Endothelial cell of umbilical vein (primary cell): Measurements from ENCODE around the gene EPHA10. TPM values are rescaled to one million over a fixed set of nuclear protein-coding genes. Genes with fewer than 3 reads are reported as not detected.

Experiments
- BruUV-seq: library from RNA; stranded (reverse); fragments of 400-500 nt; replicated peaks from 2 replicates; lab custom pipeline; 2021; lab: Mats Ljungman, UMichigan
- CTCF ChIA-PET: fragments of 300-600, 350-600 bp; sonication (Branson Sonifier 250); formaldehyde crosslinking; loops from one replicate; lab custom pipeline; 2021; ENCODE audit warnings: antibody characterized with exemption, inconsistent platforms; lab: Charles Lee
- POLR2A ChIA-PET: fragments of 300-600, 350-600 bp; sonication (Branson Sonifier 250); formaldehyde crosslinking; loops from one replicate; lab custom pipeline; 2021; ENCODE audit warnings: antibody characterized with exemption, inconsistent platforms; lab: Charles Lee
- DNase-seq: peaks from one replicate; pipeline ENCODE4 v3.0.0-alpha.2; 2011; ENCODE audit warnings: low read depth, low spot score
- FAIRE-seq: peaks from 2 replicates; lab custom pipeline; 2011; peaks lifted over from hg19 to GRCh38; lab: Jason Lieb, UNC
- H2AFZ ChIP-seq: 2 replicates; pipeline ENCODE4 v1.6.0; 2012; ENCODE audit warnings: low read depth, low read length, control low read depth, inconsistent platforms
- H3K27ac ChIP-seq: 2 replicates; pipeline ENCODE4 v1.5.1; 2011; ENCODE audit warnings: low read depth, mild to moderate bottlenecking, control low read depth, low read length, moderate library complexity; ENCODE audit not compliant: insufficient read depth
- H3K27me3 ChIP-seq, 2 experiments: 2 replicates each; pipeline versions ENCODE4 v1.6.0 to v1.6.1; 2011; ENCODE audit warnings: low read length in 2 of 2, mixed read lengths in 1 of 2; ENCODE audit not compliant: control insufficient read depth in 2 of 2, insufficient read depth in 2 of 2
- H3K36me3 ChIP-seq, 2 experiments: 2 replicates in 1 of 2; 3 replicates in 1 of 2; pipeline ENCODE4 v1.5.1; 2011; ENCODE audit warnings: low read length in 2 of 2, mild to moderate bottlenecking in 1 of 2, moderate library complexity in 1 of 2; ENCODE audit not compliant: control insufficient read depth in 2 of 2, insufficient read depth in 2 of 2; ENCODE audit errors: extremely low read depth in 1 of 2
- H3K4me1 ChIP-seq: 3 replicates; pipeline ENCODE4 v1.5.1; 2011; ENCODE audit warnings: mild to moderate bottlenecking, low read length; ENCODE audit not compliant: control insufficient read depth, insufficient read depth; ENCODE audit errors: extremely low read depth
- H3K4me2 ChIP-seq: 2 replicates; pipeline ENCODE4 v1.6.1; 2011; ENCODE audit warnings: low read length, control low read depth, mixed read lengths; ENCODE audit not compliant: insufficient read depth
- H3K4me3 ChIP-seq, 3 experiments: fragments of 200-600 bp in 1 of 3; sonication (generic), shearing (Covaris generic) in 1 of 3; replicated peaks in 1 of 3; 2 replicates each; pipeline ENCODE4 v1.5.1; 2011 to 2016; ENCODE audit warnings: control low read depth in 3 of 3, low read length in 3 of 3, mild to moderate bottlenecking in 2 of 3, inconsistent platforms in 1 of 3, low read depth in 1 of 3, moderate library complexity in 1 of 3; ENCODE audit not compliant: insufficient read depth in 1 of 3
- H3K79me2 ChIP-seq: 2 replicates; pipeline ENCODE4 v1.6.0; 2012; ENCODE audit warnings: low read length, inconsistent platforms; ENCODE audit not compliant: control insufficient read depth, insufficient read depth
- H3K9ac ChIP-seq: replicated peaks from 2 replicates; pipeline ENCODE3; 2011; ENCODE audit warnings: low read length, control low read depth; ENCODE audit not compliant: insufficient read depth; ENCODE audit errors: extremely low read depth
- H3K9me1 ChIP-seq: replicated peaks from 3 replicates; pipeline ENCODE4 v1.6.0; 2011; ENCODE audit warnings: mild to moderate bottlenecking, low read length; ENCODE audit not compliant: control insufficient read depth, insufficient read depth; ENCODE audit errors: extremely low read depth
- H3K9me3 ChIP-seq: replicated peaks from 2 replicates; pipeline ENCODE4 v1.5.1; 2012; ENCODE audit warnings: low read length, inconsistent platforms; ENCODE audit not compliant: control insufficient read depth, insufficient read depth
- H4K20me1 ChIP-seq: replicated peaks from 2 replicates; pipeline ENCODE3; 2011; ENCODE audit warnings: mild to moderate bottlenecking, low read length; ENCODE audit not compliant: control insufficient read depth, insufficient read depth; ENCODE audit errors: extremely low read depth
- EZH2 ChIP-seq: IDR thresholded peaks from 2 replicates; pipeline ENCODE4 v1.6.1; 2012; ENCODE audit warnings: borderline replicate concordance, low read depth, mild to moderate bottlenecking, moderate library complexity, low read length, inconsistent platforms; ENCODE audit not compliant: severe bottlenecking
- FOS ChIP-seq: IDR thresholded peaks from 2 replicates; pipeline ENCODE4 v1.6.1; 2011; ENCODE audit warnings: mild to moderate bottlenecking, low read length, moderate library complexity, borderline replicate concordance; ENCODE audit not compliant: insufficient read depth
- GATA2 ChIP-seq: IDR thresholded peaks from 2 replicates; pipeline ENCODE4 v1.7.0; 2011; ENCODE audit warnings: low read depth, mild to moderate bottlenecking, moderate library complexity, mixed read lengths, low read length; ENCODE audit not compliant: insufficient read length, insufficient read depth
- JUN ChIP-seq: IDR thresholded peaks from 2 replicates; pipeline ENCODE4 v1.6.1; 2011; ENCODE audit warnings: borderline replicate concordance, low read depth; ENCODE audit not compliant: insufficient read length, insufficient read depth
- MYC ChIP-seq: IDR thresholded peaks from one replicate; pipeline ENCODE4 v1.6.1; 2011; ENCODE audit warnings: mild to moderate bottlenecking, low read depth, low read length
- POLR2A ChIP-seq: IDR thresholded peaks from 2 replicates; pipeline ENCODE4 v1.6.1; 2012; ENCODE audit warnings: low read depth, mild to moderate bottlenecking, control low read depth, low read length
- POLR2AphosphoS5 ChIP-seq: IDR thresholded peaks from 2 replicates; pipeline ENCODE4 v1.6.1; 2012; ENCODE audit warnings: low read depth, mild to moderate bottlenecking, control low read depth, low read length, moderate library complexity; ENCODE audit not compliant: insufficient read depth
- dilution Hi-C: fragments of 300-500 bp; cut with MboI; formaldehyde crosslinking; loops from one replicate; pipeline ENCODE4 v1.15.0; 2019; ENCODE audit warnings: low sequenced_read_pairs; ENCODE audit not compliant: extremely low pct_ligation_motif_present
- intact Hi-C: fragments of 100-400 bp; cut with micrococcal nuclease; formaldehyde crosslinking; loops from one replicate; pipeline ENCODE4 v1.10.0; 2022
- polyA plus RNA-seq, 4 experiments: library from polyadenylated mRNA; depleted of rRNA in 3 of 4; stranded (reverse) in 3 of 4; unstranded in 1 of 4; fragments of >200 nt; gene quantifications; 2 replicates each; pipeline versions ENCODE4 v1.2.1 to v1.2.3, GENCODE V29; 2011 to 2012; ENCODE audit warnings: missing spikeins in 1 of 4
- total RNA-seq: library from RNA; stranded (reverse); gene quantifications from 2 replicates; pipeline ENCODE4 v1.2.3, GENCODE V29; 2021
- TF ChIP-seq, protein P1 (sequence below): IDR thresholded peaks from 2 replicates; pipeline ENCODE4 v1.6.1; 2011; ENCODE audit not compliant: insufficient read depth, insufficient read length
- TF ChIP-seq, protein P2 (sequence below), 2 donors: IDR thresholded peaks; 1 replicate in 1 of 2; 2 replicates in 1 of 2; pipeline ENCODE4 v1.5.1; 2011; ENCODE audit warnings: low read length in 2 of 2, mild to moderate bottlenecking in 2 of 2, moderate library complexity in 2 of 2, control low read depth in 1 of 2, inconsistent platforms in 1 of 2, low read depth in 1 of 2; ENCODE audit not compliant: insufficient read depth in 1 of 2; ENCODE audit errors: extremely low read depth in 1 of 2

Gene EPHA10
- total and polyA plus RNA-seq, 2 donors (not counting 3 experiments of a cell fraction or from before 2014, with no cell fraction given), result not detected

DNA sequence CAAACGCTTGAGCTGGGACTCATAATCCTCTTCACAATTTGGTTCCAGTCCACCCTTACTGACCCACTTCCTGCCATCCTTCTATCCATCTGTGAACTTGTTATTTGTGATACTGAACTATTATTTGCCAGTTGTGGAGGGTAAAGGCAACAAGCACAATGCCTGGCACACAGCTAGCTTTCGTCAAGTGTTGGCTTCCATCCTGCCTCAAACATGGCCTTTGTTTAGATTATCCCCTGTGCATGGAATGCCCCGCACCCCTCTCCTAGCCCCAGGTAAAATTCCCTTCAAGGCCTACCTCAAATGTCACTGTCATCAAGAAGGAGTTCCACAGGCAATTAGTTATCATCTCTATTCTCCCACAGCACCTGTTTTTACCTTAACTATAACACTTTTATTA is 84.0 kb downstream of the EPHA10 start:
- BruUV-seq, result no TSS peak
- POLR2A ChIA-PET, result no interaction called here

More for the DNA sequence above, 84.0 kb downstream of the EPHA10 start:
- dilution Hi-C loops (no loop called here), intact Hi-C loops (no loop called here)
- no peaks in the 10 kb centered on the region for H3K4me1 ChIP-seq
- no peak overlapping the region for H3K27ac ChIP-seq
- no peak overlapping the region for H2AFZ ChIP-seq
- DNase-seq (no peak), FAIRE-seq (peak; percentile 12)
- no peaks in the 10 kb centered on the region for H3K9me3 ChIP-seq
- TF ChIP-seq MYC, result no peak
- TF ChIP-seq, protein P1, sequence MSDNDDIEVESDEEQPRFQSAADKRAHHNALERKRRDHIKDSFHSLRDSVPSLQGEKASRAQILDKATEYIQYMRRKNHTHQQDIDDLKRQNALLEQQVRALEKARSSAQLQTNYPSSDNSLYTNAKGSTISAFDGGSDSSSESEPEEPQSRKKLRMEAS, result no peak
- no peak for TF ChIP-seq POLR2AphosphoS5
- TF ChIP-seq, protein P2, sequence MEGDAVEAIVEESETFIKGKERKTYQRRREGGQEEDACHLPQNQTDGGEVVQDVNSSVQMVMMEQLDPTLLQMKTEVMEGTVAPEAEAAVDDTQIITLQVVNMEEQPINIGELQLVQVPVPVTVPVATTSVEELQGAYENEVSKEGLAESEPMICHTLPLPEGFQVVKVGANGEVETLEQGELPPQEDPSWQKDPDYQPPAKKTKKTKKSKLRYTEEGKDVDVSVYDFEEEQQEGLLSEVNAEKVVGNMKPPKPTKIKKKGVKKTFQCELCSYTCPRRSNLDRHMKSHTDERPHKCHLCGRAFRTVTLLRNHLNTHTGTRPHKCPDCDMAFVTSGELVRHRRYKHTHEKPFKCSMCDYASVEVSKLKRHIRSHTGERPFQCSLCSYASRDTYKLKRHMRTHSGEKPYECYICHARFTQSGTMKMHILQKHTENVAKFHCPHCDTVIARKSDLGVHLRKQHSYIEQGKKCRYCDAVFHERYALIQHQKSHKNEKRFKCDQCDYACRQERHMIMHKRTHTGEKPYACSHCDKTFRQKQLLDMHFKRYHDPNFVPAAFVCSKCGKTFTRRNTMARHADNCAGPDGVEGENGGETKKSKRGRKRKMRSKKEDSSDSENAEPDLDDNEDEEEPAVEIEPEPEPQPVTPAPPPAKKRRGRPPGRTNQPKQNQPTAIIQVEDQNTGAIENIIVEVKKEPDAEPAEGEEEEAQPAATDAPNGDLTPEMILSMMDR (IDR thresholded peaks at IDR 0.05; ENCODE audit: extremely low read depth in 1 of 2, insufficient read depth in 1 of 2, low read depth in 1 of 2, low read length in 2 of 2), result no peak
- no peak for TF ChIP-seq JUN
- no peak for TF ChIP-seq POLR2A
- no peak for TF ChIP-seq FOS
- TF ChIP-seq EZH2, result no peak
- TF ChIP-seq GATA2, result no peak
- CTCF ChIA-PET, result interaction anchor here (0.8 to 6.4 kb wide), 9 partner anchors 9 to 226 kb away, joined by 3 to 69 read pairs (median 4); no protein-coding TSS in a partner anchor
- H3K4me2 ChIP-seq, result no peak overlapping the region
- no peaks in the 10 kb centered on the region for H3K79me2 ChIP-seq
- H3K9me1 ChIP-seq, result no peaks in the 10 kb centered on the region
- peaks cover 4 to 6% of the 10 kb centered on the region in 2 experiments for H3K27me3 ChIP-seq
- no peaks in the 10 kb centered on the region for H4K20me1 ChIP-seq
- H3K4me3 ChIP-seq, result no peak overlapping the region
- H3K36me3 ChIP-seq, result peaks cover 6 to 10% of the 10 kb centered on the region in 2 experiments
- H3K9ac ChIP-seq, result no peak overlapping the region
